Mesenteric fat pad (tissue), 1 donor: Measurements from ENCODE around the gene SLC44A3. TPM values are rescaled to one million over a fixed set of nuclear protein-coding genes. Genes with fewer than 3 reads are reported as not detected.

Experiments used
- DNase-seq: peaks from one replicate; pipeline ENCODE4 v3.0.0-alpha.2; 2020; ENCODE audit warnings: low spot score
- long read RNA-seq: library from polyadenylated mRNA; unstranded; transcript quantifications from one replicate; pipeline ENCODE4 v2.0.0, GENCODE V29; 2020
- total RNA-seq: library from RNA; stranded (reverse); fragmentation: NEBNext Ultra II Directional; extraction: Animal tissue kit (Norgen Biotek cat#: 25700); gene quantifications from one replicate; pipeline ENCODE4 v1.2.1, GENCODE V29; 2021
- donor health status: DM: yes; HTN: yes; CAD: no.

SLC44A3 gene
- 3.5 TPM for total RNA-seq
- long read RNA-seq, partial matches to known transcripts: 0 of 3 reads
- long read RNA-seq, other reads (novel, unspliced or antisense): 1 of 3 reads

- DNase-seq: no peak
Measured at GRCh38 chr1:94819945-94820746, at the start of gene SLC44A3. TSS of gene SLC44A3 (plus strand) at chr1:94820357. CDS start at chr1:94820452, 95 bp downstream.

- no peak for DNase-seq
Measured at GRCh38 chr1:94772230-94772641, 47.9 kb upstream of the SLC44A3 start.

- DNase-seq: no peak
Measured at GRCh38 chr1:94772845-94773244, 47.3 kb upstream of the SLC44A3 start.

- DNase-seq: no peak
Measured at GRCh38 chr1:94773296-94773809, 46.8 kb upstream of the SLC44A3 start.

GRCh38 chr1:94773931-94774422 is 46.2 kb upstream of the SLC44A3 start:
- no peak for DNase-seq

GRCh38 chr1:94776474-94776873 is 43.7 kb upstream of the SLC44A3 start:
- DNase-seq: no peak

- no peak for DNase-seq
Measured at GRCh38 chr1:94777281-94777680, 42.9 kb upstream of the SLC44A3 start.

GRCh38 chr1:94778808-94779207 is 41.3 kb upstream of the SLC44A3 start:
- no peak for DNase-seq

- no peak for DNase-seq
Measured at GRCh38 chr1:94783342-94784189, 36.6 kb upstream of the SLC44A3 start.

- no peak for DNase-seq
Measured at GRCh38 chr1:94784190-94784515, 36.0 kb upstream of the SLC44A3 start.

- no peak for DNase-seq
Measured at GRCh38 chr1:94787691-94788090, 32.5 kb upstream of the SLC44A3 start.

- DNase-seq: no peak
Measured at GRCh38 chr1:94790246-94790645, 29.9 kb upstream of the SLC44A3 start.

- no peak for DNase-seq
Measured at GRCh38 chr1:94790670-94791069, 29.5 kb upstream of the SLC44A3 start.

GRCh38 chr1:94792473-94793295 is 27.5 kb upstream of the SLC44A3 start:
- DNase-seq: no peak

GRCh38 chr1:94793296-94793656 is 26.9 kb upstream of the SLC44A3 start:
- no peak for DNase-seq

- no peak for DNase-seq
Measured at GRCh38 chr1:94795434-94795833, 24.7 kb upstream of the SLC44A3 start.

GRCh38 chr1:94796266-94796665 is 23.9 kb upstream of the SLC44A3 start:
- no peak for DNase-seq

GRCh38 chr1:94797291-94797690 is 22.9 kb upstream of the SLC44A3 start:
- no peak for DNase-seq

GRCh38 chr1:94798054-94798453 is 22.1 kb upstream of the SLC44A3 start:
- no peak for DNase-seq

- DNase-seq: no peak
Measured at GRCh38 chr1:94798462-94798861, 21.7 kb upstream of the SLC44A3 start.

GRCh38 chr1:94799206-94799605 is 21.0 kb upstream of the SLC44A3 start:
- DNase-seq: no peak
